Measurements from ENCODE around the gene ITPR1.

The ITPR1 gene

GRCh38 chr3:4548780-4549179 lies 55.6 kb downstream of the ITPR1 start:
- DNase-seq (ENCODE audit: insufficient read length, low spot score) (no peak), FAIRE-seq (no peak)
- TF ChIP-seq CTCF (IDR thresholded peaks at IDR 0.05; ENCODE audit: insufficient read depth, missing control alignments) = no peak

- FAIRE-seq = no peak
Measured at GRCh38 chr3:4549896-4550295, 56.7 kb downstream of the ITPR1 start.

GRCh38 chr3:4551051-4551711 lies 58.0 kb downstream of the ITPR1 start:
- FAIRE-seq = no peak
- no peak for DNase-seq (ENCODE audit: insufficient read length, low spot score)
- no peak for TF ChIP-seq CTCF (IDR thresholded peaks at IDR 0.05; ENCODE audit: insufficient read depth, missing control alignments)

More at GRCh38 chr3:4549896-4550295, 56.7 kb downstream of the ITPR1 start:
- no peak for TF ChIP-seq CTCF (IDR thresholded peaks at IDR 0.05; ENCODE audit: insufficient read depth, missing control alignments)
- no peak for DNase-seq (ENCODE audit: insufficient read length, low spot score)

- no peak for DNase-seq (ENCODE audit: insufficient read length, low spot score)
- TF ChIP-seq CTCF (IDR thresholded peaks at IDR 0.05; ENCODE audit: insufficient read depth, missing control alignments) = no peak
- FAIRE-seq = no peak
Measured at GRCh38 chr3:4551794-4552442, 58.8 kb downstream of the ITPR1 start.

- TF ChIP-seq CTCF (IDR thresholded peaks at IDR 0.05; ENCODE audit: insufficient read depth, missing control alignments) = no peak
- no peak for DNase-seq (ENCODE audit: insufficient read length, low spot score)
- FAIRE-seq = no peak
Measured at GRCh38 chr3:4552811-4553210, 59.7 kb downstream of the ITPR1 start.

- TF ChIP-seq CTCF (IDR thresholded peaks at IDR 0.05; ENCODE audit: insufficient read depth, missing control alignments) = no peak
- FAIRE-seq = no peak
- DNase-seq (ENCODE audit: insufficient read length, low spot score) = no peak
Measured at GRCh38 chr3:4561661-4562060, 68.5 kb downstream of the ITPR1 start.

GRCh38 chr3:4562595-4562994 lies 69.4 kb downstream of the ITPR1 start:
- TF ChIP-seq CTCF (IDR thresholded peaks at IDR 0.05; ENCODE audit: insufficient read depth, missing control alignments) = no peak
- no peak for FAIRE-seq
- DNase-seq (ENCODE audit: insufficient read length, low spot score) = no peak

All from D721Med (cell line).